ENCODE results near the gene PIK3R3.
"Not testable (repeated sequence)": the region's sequence is repeated elsewhere in the genome, so short reads cannot be mapped to it uniquely, and the experiment has no call there.

PIK3R3 gene

GRCh38 chr1:46099215-46099614, 33.2 kb downstream of the PIK3R3 start:
- DNase-seq, result no peak

- no peak for DNase-seq
These were observed 34.3 kb downstream of the PIK3R3 start for GRCh38 chr1:46098027-46098712.

- no peak for DNase-seq
These were observed 35.3 kb downstream of the PIK3R3 start for GRCh38 chr1:46097149-46097472.

GRCh38 chr1:46096269-46097148, 35.9 kb downstream of the PIK3R3 start:
- no peak for DNase-seq

GRCh38 chr1:46095110-46095509, 37.3 kb downstream of the PIK3R3 start:
- not testable (repeated sequence) for DNase-seq

GRCh38 chr1:46094471-46095005, 37.9 kb downstream of the PIK3R3 start:
- no peak for DNase-seq

- DNase-seq, result not testable (repeated sequence)
These were observed 38.6 kb downstream of the PIK3R3 start for GRCh38 chr1:46093832-46094231.

GRCh38 chr1:46087891-46088290, 44.5 kb downstream of the PIK3R3 start:
- no peak for DNase-seq

GRCh38 chr1:46086576-46086975, 45.9 kb downstream of the PIK3R3 start:
- DNase-seq, result no peak

GRCh38 chr1:46084553-46085451, 47.6 kb downstream of the PIK3R3 start:
- no peak for DNase-seq

- no peak for DNase-seq
These were observed 48.9 kb downstream of the PIK3R3 start for GRCh38 chr1:46083579-46083978.

GRCh38 chr1:46081619-46082018, 50.8 kb downstream of the PIK3R3 start:
- DNase-seq, result no peak

GRCh38 chr1:46081206-46081605, 51.2 kb downstream of the PIK3R3 start:
- DNase-seq, result no peak

GRCh38 chr1:46080257-46080656, 52.2 kb downstream of the PIK3R3 start:
- DNase-seq, result no peak

- no peak for DNase-seq
These were observed 54.8 kb downstream of the PIK3R3 start for GRCh38 chr1:46077644-46078043.

- no peak for DNase-seq
These were observed 56.1 kb downstream of the PIK3R3 start for GRCh38 chr1:46076343-46076742.

- DNase-seq, result no peak
These were observed 59.5 kb downstream of the PIK3R3 start for GRCh38 chr1:46072975-46073374.

GRCh38 chr1:46070164-46070814, 62.1 kb downstream of the PIK3R3 start:
- no peak for DNase-seq

GRCh38 chr1:46068525-46068924, 63.9 kb downstream of the PIK3R3 start:
- no peak for DNase-seq

GRCh38 chr1:46067652-46068051, 64.8 kb downstream of the PIK3R3 start:
- DNase-seq, result no peak

GRCh38 chr1:46065405-46065804, 67.0 kb downstream of the PIK3R3 start:
- DNase-seq, result peak; percentile 25

- no peak for DNase-seq
These were observed 67.7 kb downstream of the PIK3R3 start for GRCh38 chr1:46064708-46065107.

Data from hematopoietic multipotent progenitor cell treated with erythropoietin and hydrocortisone succinate and interleukin-3 and kit ligand, for 6 days (in vitro differentiated cells).